Myocyte (in vitro differentiated cells): ENCODE measurements around the gene CIB4. TPM values are rescaled to one million over a fixed set of nuclear protein-coding genes. Genes with fewer than 3 reads are reported as not detected.

ENCODE experiments used
- DNase-seq: peaks from one replicate; pipeline ENCODE4 v3.0.0-alpha.2; 2012; ENCODE audit warnings: low read depth
- total RNA-seq: library from RNA; depleted of rRNA; stranded (reverse); fragments of >200 nt; gene quantifications from 2 replicates; pipeline ENCODE4 v1.2.3, GENCODE V29; 2014

Gene CIB4
- total RNA-seq, 1 donor from 2014 or later = not detected

DNA sequence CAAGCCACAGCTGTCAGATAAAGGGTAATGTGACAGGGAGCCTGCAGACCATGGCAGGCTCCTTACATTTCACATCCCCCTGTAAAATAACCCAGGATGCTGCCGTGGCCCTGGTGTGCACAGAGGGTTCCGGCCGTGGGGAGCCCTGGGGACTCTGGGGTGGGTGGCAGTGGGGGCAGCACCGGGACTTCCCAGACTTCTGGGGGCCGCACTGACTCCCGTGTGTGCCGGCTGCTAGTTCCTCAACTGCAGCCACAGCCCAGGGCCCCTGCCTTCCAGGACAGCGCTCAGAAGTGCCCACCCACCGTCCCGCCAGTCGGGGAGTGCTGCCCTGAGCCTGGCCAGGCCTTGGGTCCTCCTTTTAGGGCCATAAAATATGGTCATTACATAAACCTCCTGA is 56.5 kb downstream of the CIB4 start:
- DNase-seq = no peak

DNA sequence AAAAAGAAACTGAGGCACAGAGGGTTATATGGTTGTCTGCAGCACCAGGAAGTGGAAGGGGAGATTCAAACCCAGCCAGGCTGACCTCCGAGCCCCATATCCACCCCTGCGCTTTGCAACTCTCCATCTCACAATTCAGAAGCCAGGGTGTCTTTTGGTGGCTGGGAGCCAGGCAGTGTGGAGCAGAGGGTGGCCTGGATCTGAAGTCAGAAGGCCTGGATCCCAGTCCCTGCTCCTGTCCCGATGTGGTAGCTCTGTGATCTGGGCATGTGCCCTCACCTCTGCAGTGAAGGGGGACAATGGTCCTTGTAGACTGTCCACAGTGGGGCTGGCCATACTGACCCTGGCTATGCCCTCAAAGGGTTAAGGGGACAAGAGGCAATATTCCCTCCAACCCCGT is 57.0 kb downstream of the CIB4 start:
- DNase-seq = no peak

DNA sequence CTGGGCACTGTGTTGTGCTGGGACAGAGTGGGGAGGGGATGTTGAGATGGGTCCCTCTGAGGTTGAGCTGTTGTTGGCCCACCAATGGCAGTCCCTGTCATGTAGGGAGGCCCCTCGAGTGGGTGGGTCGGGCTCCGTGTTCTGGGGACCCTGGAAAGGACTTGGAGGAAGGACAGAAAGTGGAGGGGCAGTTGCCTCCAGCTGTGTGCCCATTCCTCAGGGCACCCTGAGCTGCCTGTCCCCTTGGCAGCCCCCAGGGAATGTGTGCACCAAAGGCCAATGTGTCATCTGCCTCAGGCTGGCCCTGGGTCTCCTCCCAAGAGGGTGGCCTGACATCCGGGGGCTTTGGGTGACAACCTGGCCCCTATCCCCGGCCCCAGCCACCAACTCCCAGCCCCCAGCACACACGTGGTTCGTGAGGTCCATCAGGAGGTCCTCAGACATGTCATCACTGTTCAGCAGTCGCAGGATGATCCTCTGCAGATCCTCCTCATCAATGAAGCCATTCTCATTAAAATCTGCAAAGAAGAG is 57.7 kb downstream of the CIB4 start:
- no peak for DNase-seq

DNA sequence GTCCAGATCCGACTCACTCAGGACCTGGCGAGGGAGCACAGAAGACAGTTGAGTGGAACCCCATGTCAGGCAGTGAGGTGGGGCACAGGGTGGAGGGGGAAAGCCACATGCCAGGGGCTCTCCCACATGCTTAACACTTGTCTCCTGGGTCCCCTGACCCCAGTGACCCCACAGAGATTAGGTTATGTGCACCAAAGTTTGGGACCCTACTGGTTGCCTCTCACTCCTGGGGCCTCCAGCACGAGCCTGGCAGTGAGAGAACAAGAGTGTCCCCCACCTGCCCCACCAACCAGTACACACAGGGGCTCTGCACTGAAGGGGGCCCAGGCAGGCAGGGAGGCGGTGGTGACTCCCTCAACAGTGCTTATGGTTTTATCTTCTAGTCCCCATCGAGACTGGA is 58.3 kb downstream of the CIB4 start:
- no peak for DNase-seq

- DNase-seq = no peak
Measured at GRCh38 chr2:26581991-26582842, 58.9 kb downstream of the CIB4 start.

- no peak for DNase-seq
Measured at GRCh38 chr2:26581266-26581990, 59.7 kb downstream of the CIB4 start.

GRCh38 chr2:26580751-26581150 is 60.4 kb downstream of the CIB4 start:
- no peak for DNase-seq

DNA sequence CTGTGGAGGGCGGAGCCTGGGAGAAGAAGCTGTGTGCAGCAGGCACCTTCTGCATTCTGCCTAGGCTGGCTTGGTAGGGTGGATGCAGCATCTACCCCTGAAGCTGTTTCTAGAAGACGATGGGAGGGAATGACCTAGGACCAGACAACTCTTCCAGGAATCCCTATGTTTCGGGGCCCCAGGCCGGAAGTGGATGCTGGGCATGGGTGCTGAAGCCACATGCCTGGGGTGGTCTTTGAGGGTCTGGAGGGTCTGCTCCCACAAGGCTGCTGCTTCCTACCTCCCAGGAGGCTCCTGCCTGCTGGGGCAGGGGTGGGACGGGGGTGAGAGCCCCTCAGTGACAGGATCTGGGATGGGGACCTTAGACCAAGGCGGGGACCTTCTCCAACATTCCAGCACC is 61.0 kb downstream of the CIB4 start:
- no peak for DNase-seq

DNA sequence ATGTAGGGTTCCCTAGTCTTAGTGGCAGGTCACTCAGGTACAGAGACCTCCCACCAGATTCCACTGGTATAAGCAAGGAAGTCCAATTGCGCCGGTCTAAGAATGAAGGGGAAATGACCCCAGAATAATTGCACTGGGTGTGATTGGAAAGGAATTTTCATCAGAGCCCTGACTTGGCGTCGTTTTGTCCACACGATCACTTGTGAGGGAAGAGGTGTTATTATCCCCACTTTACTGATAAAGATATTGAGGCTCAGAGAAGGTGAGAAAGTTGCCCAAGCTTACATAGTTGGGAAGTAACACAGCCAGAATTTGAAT is 61.5 kb downstream of the CIB4 start:
- DNase-seq = no peak

GRCh38 chr2:26579025-26579722 is 62.0 kb downstream of the CIB4 start:
- DNase-seq = no peak

DNA sequence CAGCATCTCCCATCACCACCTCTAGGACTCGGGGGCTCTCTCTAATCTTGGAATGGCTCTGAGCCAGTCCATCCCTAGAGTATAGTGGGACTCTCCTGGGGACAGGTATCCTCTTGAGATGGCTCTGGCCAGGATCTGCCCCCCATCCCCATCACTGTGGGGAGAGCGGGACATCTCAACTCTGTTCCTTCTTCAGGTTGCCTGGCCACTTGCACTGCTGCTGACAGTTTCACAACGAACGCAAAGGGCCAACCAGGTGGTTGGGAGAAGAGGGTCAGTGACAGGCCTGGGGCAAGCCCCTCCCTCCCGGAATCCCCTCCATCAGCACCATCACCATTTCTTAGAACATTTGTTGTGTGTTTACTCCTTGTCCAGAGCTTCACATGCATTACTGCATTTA is 62.6 kb downstream of the CIB4 start:
- no peak for DNase-seq

DNA sequence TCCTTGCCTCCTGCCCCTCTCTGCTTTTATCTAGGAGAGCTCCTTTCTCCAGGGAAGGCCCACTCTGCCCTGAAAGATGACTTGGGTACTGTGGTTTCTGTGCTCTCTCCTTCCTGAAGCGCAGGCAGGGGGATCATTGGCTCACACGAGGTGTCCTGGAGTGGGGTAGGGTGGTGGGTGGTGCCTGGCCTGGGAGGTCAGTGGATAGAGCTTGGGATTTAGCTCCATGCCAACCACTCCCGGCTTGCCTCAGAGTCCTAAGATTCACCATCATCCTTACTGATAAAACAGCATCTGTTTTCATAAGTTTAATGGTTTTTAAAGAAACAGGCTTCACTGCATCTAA is 63.1 kb downstream of the CIB4 start:
- DNase-seq = no peak

GRCh38 chr2:26577442-26578112 is 63.6 kb downstream of the CIB4 start:
- DNase-seq = peak; percentile 64

DNA sequence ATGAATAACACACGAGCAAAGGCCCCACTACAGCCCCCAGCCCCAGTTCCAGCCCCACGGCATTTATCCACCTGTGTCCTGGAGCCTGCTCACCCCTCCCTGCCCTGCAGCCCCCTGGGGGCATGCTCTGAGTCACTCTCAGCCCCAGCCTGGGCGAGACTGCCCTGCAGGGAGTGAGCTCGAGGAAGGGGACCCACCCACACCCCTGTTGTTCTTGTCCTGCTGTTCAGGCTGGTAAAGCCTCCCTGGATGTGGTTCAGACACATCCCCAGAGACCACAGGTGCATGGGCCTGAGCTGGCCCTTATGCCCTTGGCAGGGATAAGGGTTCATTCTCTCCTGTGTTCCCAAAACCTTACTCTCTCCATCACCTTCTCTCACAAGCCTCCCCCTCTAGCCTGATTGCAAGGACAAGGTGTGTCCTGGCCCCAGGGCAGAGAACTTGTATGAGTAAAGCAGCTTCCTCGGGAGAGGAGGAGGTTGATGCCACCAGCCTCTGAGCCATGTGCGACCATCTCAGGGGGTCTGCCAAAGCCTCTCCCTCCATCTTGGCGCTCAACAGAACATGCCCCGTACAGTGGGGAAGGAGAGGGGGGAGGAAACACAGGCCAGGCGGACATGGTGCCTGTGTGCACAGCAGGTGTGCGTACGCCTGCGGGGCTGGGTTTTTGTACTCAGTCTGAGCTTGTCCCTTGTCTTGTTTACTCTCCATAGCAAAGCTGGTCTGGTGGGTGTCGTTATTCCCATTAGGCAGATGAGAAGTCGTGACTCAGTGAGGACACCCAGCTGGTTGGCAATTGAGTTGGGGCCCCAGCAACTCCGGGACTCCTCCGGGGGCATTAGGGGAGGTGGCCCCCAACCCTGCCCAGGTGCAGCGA is 64.4 kb downstream of the CIB4 start:
- no peak for DNase-seq

GRCh38 chr2:26575836-26576564 is 65.2 kb downstream of the CIB4 start:
- no peak for DNase-seq

GRCh38 chr2:26574900-26575560 is 66.1 kb downstream of the CIB4 start:
- no peak for DNase-seq

GRCh38 chr2:26574066-26574899 is 66.9 kb downstream of the CIB4 start:
- DNase-seq = no peak

DNA sequence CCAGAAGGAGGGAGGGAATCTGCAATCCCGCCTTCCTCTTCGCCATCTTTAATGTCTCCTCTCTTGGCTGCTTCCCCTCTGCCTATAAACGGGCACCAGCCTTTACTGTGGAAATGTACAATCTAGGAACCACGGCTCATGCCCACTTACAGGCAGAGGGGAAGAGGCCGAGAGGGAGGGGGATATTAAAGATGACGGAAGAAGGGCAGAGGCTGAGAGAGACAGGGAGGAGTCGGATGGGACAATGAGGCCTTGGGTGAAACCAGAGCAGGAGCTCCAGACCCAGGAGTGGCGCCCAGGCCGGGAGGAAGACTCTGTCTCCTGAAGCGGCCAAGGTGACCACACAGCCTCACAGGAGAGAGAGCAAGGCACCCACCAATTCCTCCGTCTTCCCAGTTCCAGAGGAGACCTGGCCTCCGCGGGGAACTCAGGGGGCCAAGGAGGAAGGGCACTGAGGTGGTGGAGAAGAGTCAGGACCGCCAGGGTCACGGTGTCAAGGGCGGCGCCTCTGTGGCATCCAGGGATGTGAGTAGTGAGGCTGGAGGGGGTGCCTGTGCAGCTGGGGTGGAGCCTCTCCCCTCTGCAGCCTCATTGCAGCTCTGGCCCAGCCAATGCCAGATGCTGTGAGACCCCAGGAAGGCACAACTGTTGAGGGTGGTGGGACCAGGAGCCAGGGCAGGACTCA is 67.8 kb downstream of the CIB4 start:
- no peak for DNase-seq
